GM18858 (cell line): ENCODE data around the gene FOXK1.
"Not testable (repeated sequence)": the region's sequence is repeated elsewhere in the genome, so short reads cannot be mapped to it uniquely, and the experiment has no call there.

Source experiments
- ATAC-seq: cut with Tn5 transposase; IDR thresholded peaks from one replicate; pipeline ENCODE4 v1.9.1; 2021; ENCODE audit not compliant: unreplicated experiment

The FOXK1 gene

GRCh38 chr7:4783292-4783652 lies 101.2 kb downstream of the FOXK1 start:
- ATAC-seq = no peak

- no peak for ATAC-seq
Observed at GRCh38 chr7:4783762-4784351, 101.8 kb downstream of the FOXK1 start.

- no peak for ATAC-seq
Observed at GRCh38 chr7:4784799-4785198, 102.7 kb downstream of the FOXK1 start.

GRCh38 chr7:4785371-4785770 lies 103.3 kb downstream of the FOXK1 start:
- ATAC-seq = no peak

GRCh38 chr7:4786015-4786414 lies 103.9 kb downstream of the FOXK1 start:
- no peak for ATAC-seq

GRCh38 chr7:4787541-4787940 lies 105.4 kb downstream of the FOXK1 start:
- ATAC-seq = no peak

- no peak for ATAC-seq
Observed at GRCh38 chr7:4787947-4788626, 106.0 kb downstream of the FOXK1 start.

GRCh38 chr7:4788627-4789189 lies 106.6 kb downstream of the FOXK1 start:
- no peak for ATAC-seq

GRCh38 chr7:4789194-4790077 lies 107.3 kb downstream of the FOXK1 start:
- ATAC-seq = no peak

- ATAC-seq = no peak
Observed at GRCh38 chr7:4790078-4790465, 108.0 kb downstream of the FOXK1 start.

GRCh38 chr7:4790516-4790991 lies 108.5 kb downstream of the FOXK1 start:
- no peak for ATAC-seq

GRCh38 chr7:4791101-4791737 lies 109.1 kb downstream of the FOXK1 start:
- ATAC-seq = no peak

- no peak for ATAC-seq
Observed at GRCh38 chr7:4791738-4792536, 109.8 kb downstream of the FOXK1 start.

GRCh38 chr7:4792537-4793126 lies 110.5 kb downstream of the FOXK1 start:
- no peak for ATAC-seq

- not testable (repeated sequence) for ATAC-seq
Observed at GRCh38 chr7:4793385-4793993, 111.4 kb downstream of the FOXK1 start.

GRCh38 chr7:4794171-4794570 lies 112.1 kb downstream of the FOXK1 start:
- not testable (repeated sequence) for ATAC-seq

- no peak for ATAC-seq
Observed at GRCh38 chr7:4794591-4795350, 112.7 kb downstream of the FOXK1 start.

GRCh38 chr7:4796453-4796852 lies 114.4 kb downstream of the FOXK1 start:
- ATAC-seq = no peak
